ENCODE results near the gene ZSWIM7.

GRCh38 chr17:15971098-15971678, 28.3 kb downstream of the ZSWIM7 start:
- TF ChIP-seq POLR2A (IDR thresholded peaks at IDR 0.05) (no peak), CTCF (IDR thresholded peaks at IDR 0.05) (no peak)

Measured in heart left ventricle (tissue), 13 donors.